Loucy (cell line): ENCODE results near the gene KCNQ5.

Source experiments
- H2AFZ ChIP-seq: fragments of 200-600 bp; sonication (generic); 2 replicates; pipeline ENCODE4 v1.6.0; 2016; ENCODE audit warnings: antibody characterized with exemption, mild to moderate bottlenecking, low read length, moderate library complexity
- H3F3A ChIP-seq: fragments of 200-600 bp; 2 replicates; pipeline ENCODE4 v1.6.0; 2016; ENCODE audit warnings: antibody characterized with exemption, low read depth, mild to moderate bottlenecking
- H3K27me3 ChIP-seq: fragments of 200-600 bp; sonication (generic); 2 replicates; pipeline ENCODE4 v1.6.1; 2014; ENCODE audit warnings: low read length, mild to moderate bottlenecking; ENCODE audit not compliant: insufficient read depth, poor library complexity, severe bottlenecking
- H3K36me3 ChIP-seq: fragments of 200-600 bp; sonication (generic); 2 replicates; pipeline ENCODE4 v1.6.1; 2016; ENCODE audit warnings: low read length; ENCODE audit not compliant: insufficient read depth
- H3K4me1 ChIP-seq: fragments of 200-600 bp; sonication (generic); 2 replicates; pipeline ENCODE4 v1.5.1; 2014; ENCODE audit warnings: low read length, mild to moderate bottlenecking; ENCODE audit not compliant: insufficient read depth, poor library complexity, severe bottlenecking
- H3K4me2 ChIP-seq: fragments of 200-600 bp; sonication (generic); 2 replicates; pipeline ENCODE4 v1.6.0; 2014; ENCODE audit warnings: antibody characterized with exemption, low read length, low read depth, mild to moderate bottlenecking; ENCODE audit not compliant: poor library complexity, severe bottlenecking
- H3K4me3 ChIP-seq: fragments of 200-600 bp; sonication (generic); 2 replicates; pipeline ENCODE4 v1.5.1; 2014; ENCODE audit warnings: low read length, mild to moderate bottlenecking, mixed read lengths; ENCODE audit not compliant: poor library complexity, severe bottlenecking
- H3K79me2 ChIP-seq: fragments of 200-600 bp; sonication (generic); 2 replicates; pipeline ENCODE4 v1.6.1; 2014; ENCODE audit warnings: low read length; ENCODE audit not compliant: insufficient read depth
- H3K9ac ChIP-seq: fragments of 200-600 bp; sonication (generic); 2 replicates; pipeline ENCODE4 v1.6.0; 2014; ENCODE audit warnings: mild to moderate bottlenecking, low read depth, low read length, moderate library complexity; ENCODE audit not compliant: poor library complexity, severe bottlenecking
- H3K9me2 ChIP-seq: fragments of 200-600 bp; sonication (generic); replicated peaks from 2 replicates; pipeline ENCODE4 v1.6.1; 2016; ENCODE audit warnings: low read depth, low read length, mixed read lengths
- H3K9me3 ChIP-seq: fragments of 200-600 bp; sonication (generic); 2 replicates; pipeline ENCODE4 v1.6.1; 2014; ENCODE audit warnings: mild to moderate bottlenecking, antibody characterized with exemption, low read length, low read depth; ENCODE audit not compliant: insufficient read depth
- H4K20me1 ChIP-seq: fragments of 200-600 bp; sonication (generic); 2 replicates; pipeline ENCODE4 v1.6.0; 2014; ENCODE audit warnings: antibody characterized with exemption, low read length, mild to moderate bottlenecking; ENCODE audit not compliant: insufficient read depth, poor library complexity, severe bottlenecking
- EZH2phosphoT487 ChIP-seq: fragments of 200-600 bp; IDR thresholded peaks from 2 replicates; pipeline ENCODE4 v1.6.1; 2018; ENCODE audit warnings: antibody characterized with exemption, mild to moderate bottlenecking, moderate library complexity, borderline replicate concordance
- TF ChIP-seq, protein P1 (sequence below): fragments of 200-600 bp; sonication (generic); conservative IDR thresholded peaks from 2 replicates; pipeline ENCODE4 v1.5.1; 2014; ENCODE audit warnings: mild to moderate bottlenecking, antibody characterized with exemption, low read length

Gene KCNQ5

DNA sequence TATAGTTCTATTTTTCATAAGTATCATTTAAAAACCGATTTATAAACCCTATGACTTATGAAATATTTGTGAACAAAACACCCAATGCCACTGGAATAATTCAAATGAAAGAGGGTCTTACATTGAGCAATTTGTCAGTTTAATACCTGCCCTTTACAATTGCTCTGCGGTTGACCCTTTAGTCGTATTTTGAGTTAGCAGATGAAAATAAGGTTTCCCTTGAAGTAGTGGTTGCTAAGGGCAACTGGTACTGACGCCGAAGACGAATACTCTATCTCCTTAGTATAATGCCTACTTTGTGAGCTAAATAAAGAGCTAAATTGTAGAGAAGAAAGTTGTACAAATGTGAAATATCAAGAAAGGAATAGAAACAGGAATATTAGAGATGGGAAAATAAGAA is 69.4 kb downstream of the KCNQ5 start:
- Histone ChIP-seq H3K36me3 (no peaks in the 10 kb centered on the region), H3K4me3 (no peak overlapping the region), H3K79me2 (no peaks in the 10 kb centered on the region), H3F3A (no peaks in the 10 kb centered on the region), H3K27me3 (no peaks in the 10 kb centered on the region), H4K20me1 (no peaks in the 10 kb centered on the region), H2AFZ (no peak overlapping the region), H3K9ac (no peak overlapping the region), H3K9me2 (no peaks in the 10 kb centered on the region), H3K4me1 (no peaks in the 10 kb centered on the region), H3K9me3 (no peaks in the 10 kb centered on the region), H3K4me2 (no peak overlapping the region)
- TF ChIP-seq, protein P1, sequence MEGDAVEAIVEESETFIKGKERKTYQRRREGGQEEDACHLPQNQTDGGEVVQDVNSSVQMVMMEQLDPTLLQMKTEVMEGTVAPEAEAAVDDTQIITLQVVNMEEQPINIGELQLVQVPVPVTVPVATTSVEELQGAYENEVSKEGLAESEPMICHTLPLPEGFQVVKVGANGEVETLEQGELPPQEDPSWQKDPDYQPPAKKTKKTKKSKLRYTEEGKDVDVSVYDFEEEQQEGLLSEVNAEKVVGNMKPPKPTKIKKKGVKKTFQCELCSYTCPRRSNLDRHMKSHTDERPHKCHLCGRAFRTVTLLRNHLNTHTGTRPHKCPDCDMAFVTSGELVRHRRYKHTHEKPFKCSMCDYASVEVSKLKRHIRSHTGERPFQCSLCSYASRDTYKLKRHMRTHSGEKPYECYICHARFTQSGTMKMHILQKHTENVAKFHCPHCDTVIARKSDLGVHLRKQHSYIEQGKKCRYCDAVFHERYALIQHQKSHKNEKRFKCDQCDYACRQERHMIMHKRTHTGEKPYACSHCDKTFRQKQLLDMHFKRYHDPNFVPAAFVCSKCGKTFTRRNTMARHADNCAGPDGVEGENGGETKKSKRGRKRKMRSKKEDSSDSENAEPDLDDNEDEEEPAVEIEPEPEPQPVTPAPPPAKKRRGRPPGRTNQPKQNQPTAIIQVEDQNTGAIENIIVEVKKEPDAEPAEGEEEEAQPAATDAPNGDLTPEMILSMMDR: no peak
- no peak for TF ChIP-seq EZH2phosphoT487

DNA sequence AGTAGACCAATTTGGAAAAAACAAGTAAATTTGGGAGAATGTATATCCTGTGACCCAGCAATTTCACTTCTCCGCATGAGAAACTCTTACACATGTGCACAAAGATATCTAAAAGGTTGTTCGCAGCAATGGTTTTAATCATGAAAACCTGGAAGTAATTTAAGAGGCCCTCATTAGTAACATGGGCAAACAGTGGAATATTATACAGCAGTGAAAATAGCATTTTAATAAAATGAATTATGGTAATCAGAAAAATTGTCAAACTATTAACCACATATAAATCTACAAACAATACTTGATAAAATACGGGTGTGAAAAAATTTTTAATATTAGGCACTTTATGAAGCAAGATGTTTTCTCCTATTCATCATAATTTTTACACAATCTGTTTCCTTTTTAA is 74.2 kb downstream of the KCNQ5 start:
- H3K4me3 ChIP-seq: no peak overlapping the region
- no peaks in the 10 kb centered on the region for H3K9me2 ChIP-seq
- no peak overlapping the region for H3K9ac ChIP-seq
- no peaks in the 10 kb centered on the region for H3K79me2 ChIP-seq
- H4K20me1 ChIP-seq: no peaks in the 10 kb centered on the region
- no peak overlapping the region for H3K4me2 ChIP-seq
- H3K4me1 ChIP-seq: no peaks in the 10 kb centered on the region
- no peaks in the 10 kb centered on the region for H3K27me3 ChIP-seq
- TF ChIP-seq, protein P1: no peak
- no peak for TF ChIP-seq EZH2phosphoT487
- H2AFZ ChIP-seq: no peak overlapping the region
- H3K36me3 ChIP-seq: no peaks in the 10 kb centered on the region
- H3K9me3 ChIP-seq: no peaks in the 10 kb centered on the region
- H3F3A ChIP-seq: no peaks in the 10 kb centered on the region

DNA sequence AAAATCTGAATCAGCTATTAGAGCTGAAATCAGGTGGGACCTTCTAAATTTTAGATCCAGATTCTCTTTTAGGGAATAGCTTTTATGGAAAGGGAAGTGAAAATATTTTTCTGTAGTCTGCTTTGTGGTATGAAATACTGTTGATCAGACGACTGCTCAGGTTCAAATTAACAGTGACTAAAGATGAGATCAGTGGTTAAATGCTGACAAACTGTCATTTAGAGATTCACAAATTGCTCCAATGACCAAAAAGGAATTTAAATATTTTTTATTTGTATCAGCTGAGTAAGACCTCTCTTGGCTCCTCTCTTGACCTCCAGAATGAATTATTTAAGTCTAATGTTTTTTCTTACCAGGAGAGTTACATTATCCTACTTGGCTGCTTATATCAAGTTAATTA is 77.3 kb downstream of the KCNQ5 start:
- no peaks in the 10 kb centered on the region for H3K9me3 ChIP-seq
- H3K4me1 ChIP-seq: no peaks in the 10 kb centered on the region
- no peaks in the 10 kb centered on the region for H4K20me1 ChIP-seq
- H3K4me2 ChIP-seq: no peak overlapping the region
- TF ChIP-seq, protein P1: no peak
- TF ChIP-seq EZH2phosphoT487: no peak
- H3K27me3 ChIP-seq: no peaks in the 10 kb centered on the region
- H3K4me3 ChIP-seq: no peak overlapping the region
- no peaks in the 10 kb centered on the region for H3K36me3 ChIP-seq
- no peaks in the 10 kb centered on the region for H3F3A ChIP-seq
- H3K9me2 ChIP-seq: no peaks in the 10 kb centered on the region
- no peaks in the 10 kb centered on the region for H3K79me2 ChIP-seq
- no peak overlapping the region for H2AFZ ChIP-seq
- no peak overlapping the region for H3K9ac ChIP-seq
